B cell (primary cell): ENCODE measurements around the gene TRABD2A. TPM values are rescaled to one million over a fixed set of nuclear protein-coding genes. Genes with fewer than 3 reads are reported as not detected.

Source experiments
- ATAC-seq: fragments of 200-7000 bp; cut with Tn5 transposase; one replicate; pipeline ENCODE4 v1.10.0; 2021; ENCODE audit warnings: low read depth, mild to moderate bottlenecking, moderate number of reproducible peaks, moderate library complexity
- CTCF ChIA-PET: fragments of 350-600 bp; sonication (Branson Sonifier 250); formaldehyde crosslinking; loops from one replicate; lab custom pipeline; 2021; ENCODE audit warnings: antibody characterized with exemption, inconsistent platforms; lab: Charles Lee
- POLR2A ChIA-PET: fragments of 350-600 bp; sonication (Branson Sonifier 250); formaldehyde crosslinking; loops from one replicate; lab custom pipeline; 2021; ENCODE audit warnings: antibody characterized with exemption; lab: Charles Lee
- DNase-seq: peaks from one replicate; pipeline ENCODE4 v3.0.0; 2013
- H2AFZ ChIP-seq: 2 replicates; pipeline ENCODE4 v1.6.1; 2012; ENCODE audit warnings: mild to moderate bottlenecking, low read depth, low read length; ENCODE audit not compliant: insufficient read depth, poor library complexity, severe bottlenecking
- H3K27ac ChIP-seq, 2 donors: 1 replicate in 1 of 2; 2 replicates in 1 of 2; pipeline ENCODE4 v1.5.1; 2012 to 2013; ENCODE audit warnings: low read length in 2 of 2, mild to moderate bottlenecking in 2 of 2, moderate library complexity in 1 of 2
- H3K27me3 ChIP-seq, 4 experiments: fragments of 200-600 bp in 1 of 4; sonication (generic) in 1 of 4; replicated peaks in 1 of 4; 1 replicate in 2 of 4; 2 replicates in 2 of 4; pipeline versions ENCODE4 v1.6.1 to v1.7.0; 2013 to 2016; ENCODE audit warnings: low read length in 3 of 4, mild to moderate bottlenecking in 2 of 4, mixed read lengths in 1 of 4, moderate library complexity in 1 of 4; ENCODE audit not compliant: insufficient read depth in 4 of 4, control insufficient read depth in 3 of 4; ENCODE audit errors: control extremely low read depth in 1 of 4
- H3K36me3 ChIP-seq, 2 experiments: replicated peaks in 1 of 2; 1 replicate in 1 of 2; 2 replicates in 1 of 2; pipeline versions ENCODE4 v1.6.1 to v1.7.1; 2013; ENCODE audit warnings: low read length in 1 of 2; ENCODE audit not compliant: insufficient read depth in 2 of 2, control insufficient read depth in 1 of 2; ENCODE audit errors: control extremely low read depth in 1 of 2, extremely low read depth in 1 of 2
- H3K4me1 ChIP-seq, 2 donors: fragments of 200-600 bp in 1 of 2; sonication (generic) in 1 of 2; 1 replicate in 1 of 2; 2 replicates in 1 of 2; pipeline versions ENCODE4 v1.5.1 to v1.6.1; 2013 to 2017; ENCODE audit warnings: low read length in 2 of 2; ENCODE audit not compliant: control insufficient read depth in 2 of 2, insufficient read depth in 2 of 2
- H3K4me2 ChIP-seq: replicated peaks from 2 replicates; pipeline ENCODE3; 2012; ENCODE audit warnings: mild to moderate bottlenecking, low read depth, low read length; ENCODE audit not compliant: poor library complexity, severe bottlenecking
- H3K4me3 ChIP-seq, 5 experiments: fragments of 200-600 bp in 1 of 5; sonication (generic) in 1 of 5; 1 replicate in 3 of 5; 2 replicates in 2 of 5; pipeline versions ENCODE4 v1.5.1 to v1.7.0; 2011 to 2016; ENCODE audit warnings: low read length in 4 of 5, mild to moderate bottlenecking in 4 of 5, low read depth in 2 of 5, control low read depth in 1 of 5, moderate library complexity in 1 of 5; ENCODE audit not compliant: insufficient read depth in 1 of 5; ENCODE audit errors: control extremely low read depth in 1 of 5, extremely low read depth in 1 of 5
- H3K79me2 ChIP-seq: fragments of 200-600 bp; sonication (generic); one replicate; pipeline ENCODE4 v1.6.0; 2016; ENCODE audit warnings: low read length; ENCODE audit not compliant: control insufficient read depth, insufficient read depth
- H3K9ac ChIP-seq: fragments of 200-600 bp; sonication (generic); 2 replicates; pipeline ENCODE4 v1.6.1; 2017; ENCODE audit warnings: mild to moderate bottlenecking, low read length, moderate library complexity
- H3K9me3 ChIP-seq, 3 donors: one replicate each; pipeline versions ENCODE4 v1.6.1 to v1.7.1; 2013; ENCODE audit warnings: low read length in 2 of 3; ENCODE audit not compliant: control insufficient read depth in 2 of 3, insufficient read depth in 1 of 3; ENCODE audit errors: control extremely low read depth in 1 of 3
- H4K20me1 ChIP-seq: 2 replicates; pipeline ENCODE4 v1.6.0; 2012; ENCODE audit warnings: mild to moderate bottlenecking, low read length; ENCODE audit not compliant: insufficient read depth, control insufficient read depth, poor library complexity, severe bottlenecking
- H3K27ac Mint-ChIP-seq: one replicate; pipeline ENCODE4 v1.8.0; 2021; ENCODE audit warnings: mixed read lengths
- H3K27me3 Mint-ChIP-seq: one replicate; pipeline ENCODE4 v1.8.0; 2021; ENCODE audit warnings: mixed read lengths
- H3K4me1 Mint-ChIP-seq: one replicate; pipeline ENCODE4 v1.8.0; 2021; ENCODE audit warnings: mixed read lengths
- H3K4me3 Mint-ChIP-seq: one replicate; pipeline ENCODE4 v1.8.0; 2021; ENCODE audit warnings: mixed read lengths
- H3K9me3 Mint-ChIP-seq: one replicate; pipeline ENCODE4 v1.8.0; 2022; ENCODE audit warnings: mixed read lengths; ENCODE audit not compliant: insufficient read depth
- EZH2 ChIP-seq: IDR thresholded peaks from 2 replicates; pipeline ENCODE4 v1.6.1; 2012; ENCODE audit warnings: borderline replicate concordance, low read depth, mild to moderate bottlenecking, moderate library complexity, low read length; ENCODE audit not compliant: insufficient read depth, poor library complexity, severe bottlenecking
- WGBS: methylation state at CpG from one replicate; pipeline ENCODE4 v1.1.5; 2013; ENCODE audit warnings: missing lambda C conversion rate; ENCODE audit not compliant: insufficient coverage; 5-methylcytosine and 5-hydroxymethylcytosine counted together
- intact Hi-C: fragments of 100-400 bp; cut with micrococcal nuclease; formaldehyde crosslinking; loops from one replicate; pipeline ENCODE4 v1.10.0; 2022
- polyA plus RNA-seq: library from polyadenylated mRNA; depleted of rRNA; stranded (reverse); fragments of >200 nt; gene quantifications from 2 replicates; pipeline ENCODE4 v1.2.3, GENCODE V29; 2012
- total RNA-seq, 2 donors: library from RNA; stranded (reverse); fragments of 120-200 nt in 1 of 2; gene quantifications; 1 replicate in 1 of 2; 2 replicates in 1 of 2; pipeline versions ENCODE4 v1.2.3 to v1.2.4, GENCODE V29; 2013 to 2022
- TF ChIP-seq, protein P1 (sequence below): fragments of 200-600 bp; IDR thresholded peaks from one replicate; pipeline ENCODE4 v1.8.0; 2022; ENCODE audit warnings: antibody characterized with exemption, mild to moderate bottlenecking

Gene TRABD2A
- total and polyA plus RNA-seq, 2 donors (not counting 1 experiment from before 2014, with no cell fraction given), result 10.1 to 11.3 TPM

DNA sequence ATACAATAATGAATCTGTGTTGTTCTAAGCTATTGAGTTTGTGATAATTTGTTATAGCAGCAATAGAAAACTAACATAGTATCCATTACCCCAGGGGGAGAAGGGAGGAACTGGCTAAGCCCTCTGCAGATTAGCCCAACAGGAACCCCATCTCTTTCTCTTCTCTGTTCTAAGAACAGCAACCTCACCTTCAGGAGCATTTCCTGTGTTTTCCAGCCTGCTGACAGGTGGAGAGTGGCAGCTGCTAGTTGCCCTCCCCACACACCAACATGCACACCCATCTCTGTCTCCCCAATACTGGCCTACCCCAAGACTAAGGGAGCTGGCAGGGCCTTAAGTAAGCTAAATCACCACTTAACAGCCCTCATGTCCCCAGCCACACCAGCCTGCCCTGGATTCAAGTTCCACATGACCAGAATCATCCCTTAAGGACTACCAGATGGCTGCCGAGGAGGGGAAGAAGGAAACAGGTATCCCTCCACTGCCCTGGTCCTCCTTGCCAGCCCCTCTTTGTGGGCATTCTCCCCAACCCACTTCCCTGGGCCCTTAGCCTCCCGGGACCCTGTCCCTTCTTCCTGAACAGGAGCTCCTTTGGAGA lies 52.8 kb downstream of the TRABD2A start:
- Mint-ChIP-seq H3K27me3 (no peaks in the 10 kb centered on the region), H3K4me1 (peaks cover 12% of the 10 kb centered on the region), H3K4me3 (no peak overlapping the region), H3K27ac (no peak overlapping the region), H3K9me3 (no peaks in the 10 kb centered on the region)
- intact Hi-C loops, result no loop called here
- no peak overlapping the region for H2AFZ ChIP-seq
- WGBS, result 90% methylated on average over 2 of the region's 2 CpGs
- no peak overlapping the region for H3K27ac ChIP-seq
- H3K4me1 ChIP-seq, result peaks cover 11 to 15% of the 10 kb centered on the region in 2 donors
- ChIA-PET POLR2A (interaction anchor here (0.5 kb wide), 1 partner anchor 444 kb away, joined by 3 read pairs; no protein-coding TSS in a partner anchor), CTCF (no interaction called here)
- TF ChIP-seq EZH2, result no peak
- TF ChIP-seq, protein P1, sequence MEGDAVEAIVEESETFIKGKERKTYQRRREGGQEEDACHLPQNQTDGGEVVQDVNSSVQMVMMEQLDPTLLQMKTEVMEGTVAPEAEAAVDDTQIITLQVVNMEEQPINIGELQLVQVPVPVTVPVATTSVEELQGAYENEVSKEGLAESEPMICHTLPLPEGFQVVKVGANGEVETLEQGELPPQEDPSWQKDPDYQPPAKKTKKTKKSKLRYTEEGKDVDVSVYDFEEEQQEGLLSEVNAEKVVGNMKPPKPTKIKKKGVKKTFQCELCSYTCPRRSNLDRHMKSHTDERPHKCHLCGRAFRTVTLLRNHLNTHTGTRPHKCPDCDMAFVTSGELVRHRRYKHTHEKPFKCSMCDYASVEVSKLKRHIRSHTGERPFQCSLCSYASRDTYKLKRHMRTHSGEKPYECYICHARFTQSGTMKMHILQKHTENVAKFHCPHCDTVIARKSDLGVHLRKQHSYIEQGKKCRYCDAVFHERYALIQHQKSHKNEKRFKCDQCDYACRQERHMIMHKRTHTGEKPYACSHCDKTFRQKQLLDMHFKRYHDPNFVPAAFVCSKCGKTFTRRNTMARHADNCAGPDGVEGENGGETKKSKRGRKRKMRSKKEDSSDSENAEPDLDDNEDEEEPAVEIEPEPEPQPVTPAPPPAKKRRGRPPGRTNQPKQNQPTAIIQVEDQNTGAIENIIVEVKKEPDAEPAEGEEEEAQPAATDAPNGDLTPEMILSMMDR, result no peak
- H3K4me3 ChIP-seq, result no peak overlapping the region
- H3K27me3 ChIP-seq, result no peaks in the 10 kb centered on the region
- H3K9ac ChIP-seq, result no peak overlapping the region
- H3K9me3 ChIP-seq, result no peaks in the 10 kb centered on the region
- H3K4me2 ChIP-seq, result no peak overlapping the region
- DNase-seq, result no peak
- no peaks in the 10 kb centered on the region for H3K36me3 ChIP-seq
- ATAC-seq, result no peak
- no peaks in the 10 kb centered on the region for H3K79me2 ChIP-seq
- no peaks in the 10 kb centered on the region for H4K20me1 ChIP-seq

DNA sequence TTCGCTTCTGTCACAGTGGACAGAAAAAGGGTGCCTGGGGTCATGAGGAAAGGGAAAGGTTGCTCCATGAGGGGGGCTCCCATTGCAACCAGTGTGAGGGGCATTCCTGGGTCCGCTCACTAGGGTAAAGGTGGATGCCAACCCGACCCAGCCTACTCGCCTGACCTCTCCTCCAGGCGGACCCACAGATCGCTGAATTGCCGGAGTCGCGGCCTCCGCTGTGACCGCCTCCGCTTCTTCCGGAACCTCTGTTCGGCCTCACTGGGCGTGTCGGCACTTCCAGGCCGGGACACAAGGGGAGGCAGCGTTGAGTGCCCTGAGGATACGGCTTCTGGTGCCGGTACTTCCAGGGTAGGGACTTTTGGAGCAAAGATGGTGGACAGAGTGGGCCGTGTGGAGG lies 57.1 kb downstream of the TRABD2A start:
- Histone ChIP-seq H2AFZ (no peak overlapping the region), H4K20me1 (no peaks in the 10 kb centered on the region), H3K4me1 (no peaks in the 10 kb centered on the region), H3K36me3 (no peaks in the 10 kb centered on the region), H3K4me2 (no peak overlapping the region), H3K9me3 (no peaks in the 10 kb centered on the region), H3K79me2 (no peaks in the 10 kb centered on the region), H3K27ac (no peak overlapping the region), H3K4me3 (no peak overlapping the region), H3K27me3 (no peaks in the 10 kb centered on the region), H3K9ac (no peak overlapping the region)
- H3K27ac Mint-ChIP-seq, result no peak overlapping the region
- intact Hi-C loops, result no loop called here
- TF ChIP-seq EZH2, result no peak
- TF ChIP-seq, protein P1, result no peak
- H3K4me3 Mint-ChIP-seq, result no peak overlapping the region
- POLR2A ChIA-PET, result no interaction called here
- ATAC-seq (no peak), DNase-seq (no peak)
- H3K9me3 Mint-ChIP-seq, result no peaks in the 10 kb centered on the region
- CTCF ChIA-PET, result no interaction called here
- no peaks in the 10 kb centered on the region for H3K4me1 Mint-ChIP-seq
- WGBS, result 98% methylated on average over 17 of the region's 21 CpGs
- no peaks in the 10 kb centered on the region for H3K27me3 Mint-ChIP-seq
